A549 (cell line): ENCODE measurements around the gene IGSF1.

ENCODE experiments used
- ESRRA ChIP-seq: fragments of 150-350 bp; IDR thresholded peaks from 2 replicates; pipeline ENCODE4 v1.6.1; 2014; ENCODE audit warnings: mild to moderate bottlenecking, low read length, borderline replicate concordance
- JUN ChIP-seq, 2 experiments: fragments of >200 bp; sonication (Bioruptor Twin); formaldehyde crosslinking; IDR thresholded peaks; 2 replicates in 1 of 2; 3 replicates in 1 of 2; pipeline ENCODE4 v1.6.1; 2016 to 2017
- POLR2A ChIP-seq: IDR thresholded peaks from 2 replicates; pipeline ENCODE4 v1.6.1; 2012; ENCODE audit warnings: mild to moderate bottlenecking, low read length
- SREBF2 ChIP-seq: fragments of 450-650 bp; IDR thresholded peaks from 2 replicates; pipeline ENCODE4 v1.6.1; 2014; ENCODE audit warnings: mild to moderate bottlenecking, moderate library complexity
- TP53 ChIP-seq: fragments of 250-450 bp; sonication (Bioruptor Pico); IDR thresholded peaks from 2 replicates; pipeline ENCODE4 v1.5.0; 2021; ENCODE audit warnings: mild to moderate bottlenecking, moderate library complexity
- ZNF302 ChIP-seq: fragments of 250-450 bp; sonication (Bioruptor Pico); IDR thresholded peaks from 2 replicates; pipeline ENCODE4 v1.9.0; 2021; ENCODE audit warnings: inconsistent platforms, mild to moderate bottlenecking, moderate library complexity
- TF ChIP-seq, protein P1 (sequence below): fragments of >200 bp; sonication (Bioruptor Twin); formaldehyde crosslinking; IDR thresholded peaks from 3 replicates; pipeline ENCODE4 v1.5.1; 2016
- TF ChIP-seq, protein P2 (sequence below): fragments of 250-450 bp; sonication (Bioruptor Pico); IDR thresholded peaks from 2 replicates; pipeline ENCODE4 v1.5.0; 2021; ENCODE audit warnings: mild to moderate bottlenecking, moderate library complexity, borderline replicate concordance

- TF ChIP-seq, protein P1, sequence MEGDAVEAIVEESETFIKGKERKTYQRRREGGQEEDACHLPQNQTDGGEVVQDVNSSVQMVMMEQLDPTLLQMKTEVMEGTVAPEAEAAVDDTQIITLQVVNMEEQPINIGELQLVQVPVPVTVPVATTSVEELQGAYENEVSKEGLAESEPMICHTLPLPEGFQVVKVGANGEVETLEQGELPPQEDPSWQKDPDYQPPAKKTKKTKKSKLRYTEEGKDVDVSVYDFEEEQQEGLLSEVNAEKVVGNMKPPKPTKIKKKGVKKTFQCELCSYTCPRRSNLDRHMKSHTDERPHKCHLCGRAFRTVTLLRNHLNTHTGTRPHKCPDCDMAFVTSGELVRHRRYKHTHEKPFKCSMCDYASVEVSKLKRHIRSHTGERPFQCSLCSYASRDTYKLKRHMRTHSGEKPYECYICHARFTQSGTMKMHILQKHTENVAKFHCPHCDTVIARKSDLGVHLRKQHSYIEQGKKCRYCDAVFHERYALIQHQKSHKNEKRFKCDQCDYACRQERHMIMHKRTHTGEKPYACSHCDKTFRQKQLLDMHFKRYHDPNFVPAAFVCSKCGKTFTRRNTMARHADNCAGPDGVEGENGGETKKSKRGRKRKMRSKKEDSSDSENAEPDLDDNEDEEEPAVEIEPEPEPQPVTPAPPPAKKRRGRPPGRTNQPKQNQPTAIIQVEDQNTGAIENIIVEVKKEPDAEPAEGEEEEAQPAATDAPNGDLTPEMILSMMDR = no peak
- TF ChIP-seq JUN (IDR thresholded peaks at IDR 0.05) (no peak), POLR2A (no peak), TP53 (CRISPR knock-in tag) (no peak), ESRRA (no peak), SREBF2 (no peak), ZNF302 (no peak)
- TF ChIP-seq, protein P2, sequence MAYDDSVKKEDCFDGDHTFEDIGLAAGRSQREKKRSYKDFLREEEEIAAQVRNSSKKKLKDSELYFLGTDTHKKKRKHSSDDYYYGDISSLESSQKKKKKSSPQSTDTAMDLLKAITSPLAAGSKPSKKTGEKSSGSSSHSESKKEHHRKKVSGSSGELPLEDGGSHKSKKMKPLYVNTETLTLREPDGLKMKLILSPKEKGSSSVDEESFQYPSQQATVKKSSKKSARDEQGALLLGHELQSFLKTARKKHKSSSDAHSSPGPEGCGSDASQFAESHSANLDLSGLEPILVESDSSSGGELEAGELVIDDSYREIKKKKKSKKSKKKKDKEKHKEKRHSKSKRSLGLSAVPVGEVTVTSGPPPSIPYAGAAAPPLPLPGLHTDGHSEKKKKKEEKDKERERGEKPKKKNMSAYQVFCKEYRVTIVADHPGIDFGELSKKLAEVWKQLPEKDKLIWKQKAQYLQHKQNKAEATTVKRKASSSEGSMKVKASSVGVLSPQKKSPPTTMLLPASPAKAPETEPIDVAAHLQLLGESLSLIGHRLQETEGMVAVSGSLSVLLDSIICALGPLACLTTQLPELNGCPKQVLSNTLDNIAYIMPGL (CRISPR knock-in tag) = no peak
Measured at GRCh38 chrX:131298846-131299245, 9.7 kb upstream of the IGSF1 start.
